Urothelium cell line (cell line): ENCODE results near the gene ARG2.

Experiments
- DNase-seq: peaks from one replicate; pipeline ENCODE4 v3.0.0; 2011; ENCODE audit warnings: low spot score, mixed read lengths
- FAIRE-seq: peaks from 2 replicates; lab custom pipeline; 2011; peaks lifted over from hg19 to GRCh38; lab: Jason Lieb, UNC

ARG2 gene

DNA sequence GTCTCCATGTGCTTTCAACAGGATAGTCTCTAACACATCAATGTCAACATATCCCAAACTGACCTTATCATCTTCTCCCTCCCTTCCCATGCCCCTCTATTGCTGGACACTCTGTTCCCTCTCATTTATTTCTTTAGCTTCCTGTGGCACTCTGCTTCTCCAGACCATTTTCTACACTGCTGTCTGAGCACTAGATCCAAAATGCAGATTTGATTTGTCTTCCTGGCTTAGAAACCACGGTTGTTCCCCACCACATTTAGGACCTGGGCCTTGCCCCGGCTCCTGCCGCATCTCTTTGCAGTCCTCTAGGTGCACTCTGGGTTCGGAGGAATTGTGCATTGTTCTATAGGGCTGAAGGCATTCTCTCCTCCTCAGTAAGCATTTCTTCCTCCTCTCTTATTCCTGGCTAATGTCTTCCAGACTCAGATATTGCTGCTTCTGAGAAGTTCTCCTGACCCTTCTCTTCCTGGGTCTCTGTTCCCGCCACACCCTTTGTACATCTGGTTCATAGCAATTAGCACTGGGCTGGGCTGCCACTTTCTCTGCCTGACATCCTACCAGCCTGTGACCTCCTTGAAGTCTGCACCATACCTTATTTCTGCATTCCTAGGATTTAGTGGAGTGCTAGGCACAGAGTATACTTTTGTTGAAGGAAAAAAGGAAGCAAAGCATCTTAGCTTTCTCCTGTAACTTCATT, 13.9 kb downstream of the ARG2 start:
- no peak for DNase-seq
- peak; percentile 72 for FAIRE-seq

DNA sequence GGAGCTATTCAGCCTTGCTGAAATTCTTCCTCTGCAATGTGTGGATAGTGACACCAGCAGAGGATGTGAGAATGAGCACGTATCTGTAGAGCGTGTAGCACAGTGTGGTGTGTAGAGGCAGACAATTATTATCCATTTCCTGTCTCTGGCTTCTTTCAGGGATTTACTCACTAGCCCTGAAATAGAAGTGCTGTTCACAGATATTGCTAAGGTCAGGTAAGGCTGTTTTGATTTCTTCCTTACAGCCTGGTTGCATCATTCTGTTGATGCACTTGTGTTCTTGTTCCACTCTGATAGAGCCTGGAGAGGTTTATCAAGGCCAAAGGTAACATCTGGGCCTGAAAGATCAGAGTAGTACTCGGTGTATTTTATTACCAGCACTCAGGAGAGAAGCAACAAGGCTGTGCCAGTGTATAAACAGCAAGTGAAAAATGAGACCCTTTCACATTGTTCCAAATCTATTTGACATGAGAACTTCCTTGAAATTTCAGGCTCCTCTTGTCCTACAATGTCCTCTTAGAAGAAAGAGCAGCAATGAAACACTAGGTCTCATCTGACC, 16.7 kb downstream of the ARG2 start:
- peak; percentile 61 for FAIRE-seq
- DNase-seq = no peak

DNA sequence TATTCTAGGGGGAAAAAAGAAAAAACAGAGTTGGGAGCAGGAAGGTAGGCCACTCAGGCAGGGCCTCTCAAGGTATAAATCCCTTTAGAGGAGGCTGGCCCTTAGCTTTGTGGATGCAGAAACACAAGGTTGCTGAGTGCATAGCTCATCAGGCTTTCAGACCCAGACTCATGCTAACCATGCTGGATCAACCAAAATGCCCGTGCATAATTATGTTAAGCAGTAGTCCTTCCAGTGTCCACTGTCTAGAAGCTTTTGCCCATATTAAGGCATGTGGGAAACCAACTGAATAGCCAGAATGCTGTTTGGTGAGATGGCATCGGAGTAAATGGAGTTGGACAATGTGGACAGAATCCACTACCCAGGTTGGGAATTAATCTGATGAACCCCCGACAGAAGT, 18.9 kb downstream of the ARG2 start:
- DNase-seq = no peak
- no peak for FAIRE-seq

DNA sequence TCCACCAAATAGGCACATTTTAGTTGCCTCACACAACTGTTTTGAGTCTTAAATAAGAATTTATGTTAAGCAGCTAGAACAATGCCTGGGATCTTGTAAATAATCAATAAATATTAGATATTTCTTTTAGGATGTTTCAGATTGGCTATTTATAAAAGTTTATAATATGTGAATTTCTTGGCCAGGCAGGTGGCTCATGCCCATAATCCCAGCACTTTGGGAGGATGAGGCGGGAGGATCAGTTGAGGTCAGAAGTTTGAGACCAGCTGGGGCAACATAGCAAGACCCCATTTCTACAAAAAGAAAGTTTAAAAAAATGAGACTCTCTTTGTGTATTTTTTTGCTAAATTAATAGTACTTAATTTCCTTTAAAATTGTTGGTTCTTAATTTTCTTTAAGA, 21.8 kb downstream of the ARG2 start:
- FAIRE-seq (no peak), DNase-seq (no peak)

DNA sequence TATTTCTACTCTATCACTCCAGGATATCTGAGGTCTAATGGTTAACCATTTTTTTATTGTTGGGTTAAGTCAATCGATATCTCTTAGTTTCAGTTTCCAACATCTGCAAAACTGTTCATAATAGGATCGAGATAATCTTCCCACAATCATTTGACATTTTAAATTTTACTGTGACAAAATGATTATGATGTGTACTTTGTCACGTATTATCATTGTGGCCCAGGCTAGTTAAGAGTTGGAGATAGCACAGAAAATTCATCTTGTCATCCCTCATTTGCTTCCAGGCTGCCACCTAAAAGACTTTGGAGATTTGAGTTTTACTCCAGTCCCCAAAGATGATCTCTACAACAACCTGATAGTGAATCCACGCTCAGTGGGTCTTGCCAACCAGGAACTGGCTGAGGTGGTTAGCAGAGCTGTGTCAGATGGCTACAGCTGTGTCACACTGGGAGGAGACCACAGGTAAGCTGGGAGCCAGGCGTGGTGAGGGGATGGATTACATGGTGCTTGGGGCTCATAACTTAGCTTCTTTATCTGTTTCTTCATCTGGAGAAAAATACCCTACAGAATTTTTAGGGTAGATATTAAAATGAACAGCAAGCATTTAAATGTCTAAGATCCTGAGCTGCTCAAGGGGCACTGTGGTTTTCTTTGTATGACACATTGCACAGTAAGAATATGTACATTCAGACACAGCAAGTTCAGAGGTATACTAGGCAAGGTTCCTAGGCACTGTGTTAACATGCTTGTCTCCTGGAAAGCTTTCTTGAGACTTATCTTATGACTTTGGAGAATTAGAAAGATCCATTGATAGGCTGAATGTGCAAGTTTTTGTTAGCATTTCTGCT, 22.4 kb downstream of the ARG2 start:
- no peak for FAIRE-seq
- DNase-seq = no peak

DNA sequence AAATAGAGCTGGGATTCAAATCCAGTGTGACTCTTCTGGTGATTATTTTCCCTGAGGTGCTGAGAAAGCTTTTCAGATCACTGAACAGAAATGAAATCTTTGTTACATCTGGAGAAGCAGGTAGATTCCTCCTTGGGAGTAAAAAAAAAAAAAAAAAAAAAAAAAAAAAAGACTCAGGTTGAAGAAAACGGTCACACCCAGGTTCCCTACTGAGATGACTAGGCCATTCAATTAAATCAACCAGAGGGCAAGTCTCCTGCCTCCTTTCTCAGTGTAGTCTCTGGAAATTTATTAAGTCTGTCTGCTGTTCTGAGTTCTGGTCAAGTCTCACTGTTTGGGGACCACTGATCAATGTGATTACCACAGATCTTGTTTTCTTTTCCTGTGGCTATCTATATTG, 24.0 kb downstream of the ARG2 start:
- DNase-seq = no peak
- no peak for FAIRE-seq

DNA sequence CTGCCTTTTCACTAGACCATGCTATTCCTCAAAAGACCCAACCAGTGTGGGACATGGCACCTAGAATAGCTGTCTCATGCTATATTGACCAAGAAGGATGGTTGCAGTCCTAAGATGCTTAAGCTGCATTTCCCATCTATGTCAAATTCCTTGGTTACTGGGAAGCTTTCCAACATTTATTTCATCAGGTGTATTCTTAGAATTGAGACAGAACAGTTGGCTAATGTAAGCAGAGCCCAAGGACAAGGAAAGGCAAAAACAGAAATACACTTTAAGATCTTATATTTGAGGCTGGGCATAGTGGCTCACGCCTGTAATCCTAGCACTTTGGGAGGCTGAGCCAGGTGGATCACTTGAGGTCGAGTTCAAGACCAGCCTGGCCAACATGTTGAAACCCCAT, 24.7 kb downstream of the ARG2 start:
- peak; percentile 27 for FAIRE-seq
- DNase-seq = no peak

DNA sequence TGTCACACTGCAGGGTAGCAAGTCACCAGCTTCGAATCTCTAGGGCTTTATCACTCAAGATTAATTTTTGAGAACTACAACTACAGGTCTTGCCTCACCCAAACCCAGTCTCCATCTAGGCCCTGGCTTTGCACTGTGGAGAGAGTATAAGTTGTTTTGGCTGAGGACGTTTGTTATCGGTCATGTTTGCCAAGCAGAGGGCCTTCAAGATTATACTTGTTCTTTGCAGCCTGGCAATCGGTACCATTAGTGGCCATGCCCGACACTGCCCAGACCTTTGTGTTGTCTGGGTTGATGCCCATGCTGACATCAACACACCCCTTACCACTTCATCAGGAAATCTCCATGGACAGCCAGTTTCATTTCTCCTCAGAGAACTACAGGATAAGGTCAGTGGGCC, 25.7 kb downstream of the ARG2 start:
- FAIRE-seq = no peak
- DNase-seq = no peak

DNA sequence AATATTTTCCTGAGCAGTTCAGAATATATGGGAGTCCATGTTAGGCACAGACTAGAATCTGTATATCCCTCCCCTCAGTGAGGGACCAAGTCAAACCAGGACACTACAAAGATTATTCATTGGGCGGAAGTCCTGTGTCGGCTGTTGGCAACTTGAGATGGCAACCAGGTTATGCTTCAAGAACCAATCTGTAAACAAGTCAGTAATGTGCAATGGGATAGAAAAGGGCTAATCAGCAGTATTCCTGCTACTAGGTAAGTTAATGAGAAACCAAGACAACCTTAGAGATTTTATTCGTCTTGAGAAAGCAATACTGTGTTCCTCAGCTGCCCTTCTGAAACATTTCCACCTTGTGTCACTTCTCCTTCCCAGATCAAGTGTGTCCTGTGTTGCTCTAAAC, 26.4 kb downstream of the ARG2 start:
- FAIRE-seq = peak; percentile 35
- no peak for DNase-seq

DNA sequence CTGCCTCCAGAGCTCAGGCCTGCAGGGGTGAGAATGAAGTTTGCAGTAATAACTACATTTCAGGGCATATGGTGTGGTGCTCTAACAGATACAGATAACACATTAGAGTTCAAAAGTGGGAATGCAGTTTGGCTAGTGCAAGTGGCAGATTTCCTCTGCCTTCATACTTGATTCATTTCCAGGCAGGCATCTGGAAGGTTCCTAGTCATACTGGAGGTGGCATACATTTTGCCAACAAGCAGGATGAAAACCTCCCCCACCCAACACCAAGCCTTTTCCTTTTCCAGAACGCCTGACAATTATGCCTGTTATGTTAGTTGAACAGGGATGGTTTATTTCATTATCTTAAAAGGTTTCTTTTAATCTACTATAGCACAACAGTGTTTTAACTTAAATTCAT, 30.4 kb downstream of the ARG2 start:
- FAIRE-seq (no peak), DNase-seq (no peak)

DNA sequence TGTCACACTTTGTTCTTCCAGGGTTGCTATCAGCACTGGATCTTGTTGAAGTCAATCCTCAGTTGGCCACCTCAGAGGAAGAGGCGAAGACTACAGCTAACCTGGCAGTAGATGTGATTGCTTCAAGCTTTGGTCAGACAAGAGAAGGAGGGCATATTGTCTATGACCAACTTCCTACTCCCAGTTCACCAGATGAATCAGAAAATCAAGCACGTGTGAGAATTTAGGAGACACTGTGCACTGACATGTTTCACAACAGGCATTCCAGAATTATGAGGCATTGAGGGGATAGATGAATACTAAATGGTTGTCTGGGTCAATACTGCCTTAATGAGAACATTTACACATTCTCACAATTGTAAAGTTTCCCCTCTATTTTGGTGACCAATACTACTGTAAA, 31.0 kb downstream of the ARG2 start:
- DNase-seq = no peak
- peak; percentile 95 for FAIRE-seq

DNA sequence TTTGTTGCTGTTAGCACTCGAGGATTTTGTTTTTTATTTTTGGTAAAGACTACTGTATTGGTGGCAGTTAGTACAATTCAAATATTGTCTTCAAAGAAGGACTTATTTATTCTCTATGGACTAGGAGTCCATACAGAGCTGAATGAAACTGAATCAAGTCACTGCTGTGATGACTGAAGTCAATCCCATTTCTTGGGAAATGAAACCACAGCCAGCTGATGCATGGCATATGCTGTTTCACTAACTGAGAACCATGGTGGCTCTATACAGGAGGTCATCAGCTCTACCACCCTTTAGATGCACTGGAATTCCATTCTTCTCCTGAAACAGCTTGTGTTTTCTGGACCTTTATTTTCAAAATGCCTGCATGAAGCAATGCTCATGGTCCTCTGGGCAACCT, 32.5 kb downstream of the ARG2 start:
- DNase-seq (no peak), FAIRE-seq (no peak)

DNA sequence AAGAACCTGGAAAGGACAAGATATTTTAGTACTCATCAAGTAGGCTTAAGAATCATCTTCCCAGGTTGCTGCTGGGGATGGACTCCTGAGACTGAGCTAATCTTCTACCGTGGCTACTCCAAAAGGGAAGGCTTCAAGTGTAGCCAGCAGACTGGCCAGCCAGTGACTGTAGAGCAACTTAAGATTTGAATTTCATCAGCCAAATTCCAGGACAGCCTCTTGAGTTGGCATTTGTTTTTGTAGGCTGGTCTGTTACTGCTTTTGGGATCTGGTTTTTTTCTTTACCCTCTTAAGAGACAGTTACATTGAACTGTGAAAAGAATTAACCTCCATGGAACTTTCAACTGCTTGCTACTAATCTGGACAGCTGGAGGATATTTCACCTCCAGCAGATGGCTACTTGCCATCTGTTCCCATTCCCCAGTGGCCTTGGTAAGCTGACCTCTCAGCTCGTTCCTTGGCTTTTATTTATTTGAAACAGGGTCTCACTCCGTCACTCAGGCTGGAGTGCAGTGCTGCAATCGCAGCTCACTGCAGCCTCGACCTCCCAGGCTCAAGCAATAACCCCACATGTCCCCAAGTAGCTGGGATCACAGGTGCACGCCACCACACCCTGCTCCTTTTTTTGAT, 34.0 kb downstream of the ARG2 start:
- FAIRE-seq (peak; percentile 42), DNase-seq (no peak)

DNA sequence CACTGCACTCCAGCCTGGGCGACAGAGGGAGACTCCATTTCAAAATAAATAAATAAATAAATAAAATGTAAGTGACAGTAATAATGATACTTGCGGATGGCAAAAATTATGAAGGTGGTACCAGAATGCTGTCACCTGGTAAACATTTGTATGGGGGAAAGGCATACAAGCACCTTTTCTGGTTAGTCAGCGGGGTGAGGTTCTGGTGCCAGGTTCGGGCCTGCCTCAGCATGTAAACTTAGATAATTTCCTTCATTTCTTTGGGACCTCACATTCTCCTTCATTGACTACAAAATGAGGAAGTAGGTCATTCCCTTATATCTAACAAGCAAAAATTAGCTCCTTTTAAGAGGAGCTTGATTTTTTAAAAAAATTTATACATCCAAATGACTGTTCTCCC, 43.9 kb downstream of the ARG2 start:
- no peak for DNase-seq
- FAIRE-seq = no peak

DNA sequence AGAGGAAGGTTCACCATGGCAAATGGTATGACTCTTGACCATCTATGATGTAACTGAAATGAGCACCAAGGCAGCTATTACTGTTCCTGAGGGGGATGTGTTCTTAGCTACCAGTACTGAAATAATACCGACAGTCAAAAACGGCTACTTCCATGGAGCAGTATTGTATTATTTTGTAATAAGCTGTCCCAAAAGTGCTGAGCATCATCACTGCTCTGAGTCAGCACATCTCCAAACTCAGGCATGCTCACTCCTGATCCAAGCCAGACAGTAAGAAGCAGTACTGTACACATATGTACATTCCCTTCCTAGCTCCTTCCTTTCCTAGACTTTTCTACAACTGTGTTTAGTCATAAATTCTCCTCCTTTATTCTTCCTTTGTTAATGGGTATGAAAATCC, 46.1 kb downstream of the ARG2 start:
- FAIRE-seq = peak; percentile 65
- DNase-seq = no peak

DNA sequence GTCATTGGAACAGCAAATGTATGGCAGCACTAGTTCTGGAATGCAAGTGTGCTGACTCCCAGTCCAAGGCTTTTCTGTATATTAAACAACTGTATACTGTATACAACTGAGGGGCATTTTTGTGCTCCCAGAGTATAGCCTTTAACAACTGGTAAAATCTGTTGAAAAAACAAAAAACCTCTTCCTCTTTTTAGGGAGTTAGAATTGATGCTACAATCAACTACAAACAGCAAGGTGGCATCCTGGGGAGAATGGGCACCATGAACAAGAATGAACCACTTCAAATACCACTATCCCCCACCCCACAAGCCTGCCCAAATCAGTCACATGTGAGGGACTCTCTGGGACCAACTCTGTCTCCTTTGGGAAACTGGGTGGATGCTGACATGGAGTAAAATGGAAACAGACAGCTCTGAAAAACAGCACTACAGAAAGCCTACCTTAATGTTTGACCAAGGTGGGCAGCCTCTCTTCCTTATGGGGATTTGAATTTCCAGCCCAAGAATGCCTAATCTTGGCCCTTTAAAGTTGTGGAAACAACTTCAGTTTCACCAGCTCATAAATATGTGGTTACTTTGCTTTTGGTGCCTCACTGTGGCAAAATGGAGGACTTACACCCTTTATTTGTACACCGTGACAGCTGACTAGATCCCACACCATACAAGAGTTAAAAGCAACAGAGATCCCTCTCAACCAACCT, 47.2 kb downstream of the ARG2 start:
- peak; percentile 84 for FAIRE-seq
- DNase-seq = peak; percentile 67

DNA sequence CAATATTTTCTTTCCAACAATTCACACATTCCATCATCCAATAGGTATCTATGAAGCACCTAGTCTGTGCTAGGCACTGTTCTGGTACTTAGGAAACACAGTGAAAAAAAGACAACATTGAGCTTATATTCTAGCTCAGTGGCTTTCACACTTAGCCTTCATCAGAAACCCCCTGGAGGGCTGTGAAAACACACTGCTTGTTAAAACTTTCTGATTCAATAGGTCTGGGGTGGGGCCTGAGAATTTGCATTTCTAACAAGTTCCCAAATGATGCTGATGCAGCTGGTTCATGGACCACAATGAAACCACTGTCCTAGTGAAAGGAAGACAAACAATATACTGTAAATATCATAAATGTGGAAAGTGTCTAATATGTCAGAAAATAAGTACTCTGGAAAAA, 48.8 kb downstream of the ARG2 start:
- FAIRE-seq = no peak
- DNase-seq = no peak

DNA sequence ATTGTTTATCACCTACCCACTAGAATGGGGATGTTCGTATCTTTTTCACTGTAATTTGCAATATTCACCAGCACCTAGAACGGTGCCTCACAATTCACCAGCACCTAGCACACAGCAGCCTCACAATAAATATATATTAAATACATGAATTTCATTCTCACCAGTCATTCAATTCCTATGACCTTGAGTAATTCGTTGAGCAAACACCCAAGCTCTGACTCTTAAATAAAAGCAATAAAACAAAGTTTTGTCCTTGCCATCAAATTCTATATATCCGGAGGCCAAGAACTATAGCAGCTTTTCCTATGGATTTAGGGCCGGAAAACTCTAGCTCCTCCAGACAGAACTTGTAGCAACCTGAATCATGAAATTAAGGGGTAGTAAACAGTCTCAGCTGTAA, 53.7 kb downstream of the ARG2 start:
- FAIRE-seq (no peak), DNase-seq (no peak)

DNA sequence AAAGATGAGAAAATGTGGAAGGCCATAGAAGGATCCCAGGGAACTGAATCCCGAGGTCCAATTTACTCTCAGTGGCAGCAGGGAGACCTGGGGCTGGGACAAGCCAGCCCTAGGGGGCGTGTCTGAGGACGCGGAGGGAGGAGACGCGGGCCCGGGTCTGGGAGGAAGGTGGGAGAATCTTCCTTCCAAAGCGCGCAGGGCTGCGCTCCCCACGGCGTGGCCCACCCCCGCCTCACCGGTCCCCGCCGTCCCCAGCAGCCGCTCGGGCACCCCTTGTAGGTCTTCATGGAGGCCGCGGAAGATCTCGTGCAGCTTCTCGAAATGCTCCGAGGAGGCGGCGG, 54.4 kb downstream of the ARG2 start:
- FAIRE-seq (peak; percentile 62), DNase-seq (peak; percentile 96)

DNA sequence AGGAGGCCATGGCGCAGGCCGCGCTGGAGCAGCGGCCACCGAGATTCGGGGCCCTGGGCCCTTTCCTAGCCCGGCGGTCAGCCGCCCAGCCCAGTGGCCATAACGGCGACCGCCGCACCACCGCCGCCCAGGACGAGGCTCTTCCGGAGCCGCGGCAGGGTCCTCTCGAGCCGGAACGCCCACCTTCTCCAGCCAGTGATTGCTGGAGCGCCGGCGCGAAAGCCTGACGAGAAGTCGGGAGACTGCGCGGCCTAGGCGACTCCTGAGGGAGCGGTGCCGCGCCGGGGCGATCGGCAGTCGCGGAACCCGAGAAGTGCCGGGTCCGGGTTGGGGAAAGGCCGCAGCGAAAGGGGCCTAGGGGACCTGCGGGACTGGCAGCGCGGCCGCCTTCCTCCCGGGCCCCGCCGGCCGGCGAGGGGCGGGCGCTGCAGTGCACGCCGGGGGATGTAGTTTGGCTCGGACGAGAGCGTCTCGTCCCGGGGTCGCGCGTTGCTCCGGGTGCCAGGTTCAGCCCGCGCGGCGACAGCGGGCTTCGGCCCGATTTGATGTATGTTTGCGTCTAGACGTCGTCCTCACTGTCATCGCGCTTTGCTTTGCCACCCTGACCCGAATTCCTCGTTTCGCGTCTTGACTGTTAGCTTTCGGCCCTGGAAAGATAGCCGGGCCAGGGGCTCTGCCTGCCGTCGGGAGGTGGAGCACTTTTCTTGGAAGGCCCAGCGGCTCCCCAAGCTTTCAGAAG, 54.9 kb downstream of the ARG2 start, which contains the start of gene VTI1B:
Gene VTI1B (minus strand): TSS at position 153 of the 739 bp plus-strand sequence. CDS start 143 bp downstream, at position 10.
- DNase-seq = peak; percentile 98
- FAIRE-seq = peak; percentile 95
